HL-60/S4 treated with phorbol 12-myristate 13-acetate at 8.2 ng/mL for 4 days and 3 days (cell line): ENCODE results near the gene B4GAT1.
"Not testable (repeated sequence)": the region's sequence is repeated elsewhere in the genome, so short reads cannot be mapped to it uniquely, and the experiment has no call there.

Experiments
- in situ Hi-C: fragments of 300-500 bp; cut with MboI; formaldehyde crosslinking; loops from 2 replicates; pipeline ENCODE4 v1.15.0; 2022; ENCODE audit warnings: low sequenced_read_pairs

Gene B4GAT1

DNA sequence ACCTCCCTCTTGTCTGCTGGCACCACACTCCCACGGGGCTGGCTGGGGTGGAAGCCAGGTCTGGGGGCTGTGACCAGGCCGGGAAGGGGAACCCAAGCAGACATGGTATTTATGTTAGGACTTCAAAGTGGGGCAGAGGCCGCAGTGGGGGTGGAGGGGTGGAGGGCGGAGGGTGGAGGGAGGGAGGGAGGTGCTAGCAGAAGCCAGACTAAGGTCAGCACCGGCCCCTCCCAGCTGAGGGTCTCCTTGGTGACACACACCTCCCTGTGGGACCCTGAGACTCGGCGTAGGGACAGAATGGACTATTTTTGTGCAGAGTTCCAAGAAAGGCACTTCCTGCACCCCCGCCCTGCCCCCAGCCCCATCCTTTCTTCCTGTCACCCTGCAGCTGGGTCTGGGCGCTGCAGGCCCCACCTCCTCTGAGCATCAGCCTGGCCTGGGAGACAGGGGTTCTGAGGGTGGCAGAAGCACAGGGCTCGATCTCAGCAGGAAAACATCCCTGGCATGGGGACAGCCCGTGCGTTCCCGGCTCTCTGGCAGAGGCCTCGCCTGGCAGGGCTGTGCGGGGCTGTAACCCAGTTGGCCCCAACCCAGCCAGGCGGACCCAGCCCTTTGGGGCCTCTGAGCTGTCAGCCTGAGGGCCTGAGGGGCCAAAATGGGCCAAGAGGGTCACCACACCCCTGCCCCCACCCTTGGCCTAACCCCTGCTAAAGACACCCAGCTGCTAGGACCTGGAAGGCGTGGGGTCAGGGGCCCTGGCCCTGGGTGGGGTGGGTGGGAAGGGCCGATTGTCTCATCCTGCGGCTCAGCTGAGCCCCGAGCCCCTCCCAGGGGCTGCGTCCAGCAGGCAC is 20.9 kb downstream of the B4GAT1 start:
- in situ Hi-C loops, result no loop called here

DNA sequence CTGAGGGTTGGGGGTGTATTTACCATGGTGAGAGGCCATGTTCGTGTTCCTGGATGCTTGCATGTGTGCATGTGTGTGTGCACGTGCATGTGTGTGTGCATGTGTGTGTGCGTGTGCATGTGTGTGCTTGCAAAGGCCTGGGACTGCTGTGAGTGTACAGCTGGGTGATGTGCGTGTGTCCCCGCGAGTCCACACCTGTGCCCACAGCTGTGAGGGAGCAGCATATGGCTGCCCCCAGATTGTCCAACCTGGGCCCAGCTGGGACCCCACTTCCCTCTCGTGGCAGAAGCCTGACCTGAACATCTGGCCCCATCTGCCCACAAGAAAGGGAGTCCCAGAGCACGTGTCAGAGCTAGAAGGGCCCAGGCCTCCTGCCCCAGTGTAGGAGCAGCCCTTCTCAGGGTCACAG is 22.2 kb downstream of the B4GAT1 start:
- in situ Hi-C loops, result no loop called here

DNA sequence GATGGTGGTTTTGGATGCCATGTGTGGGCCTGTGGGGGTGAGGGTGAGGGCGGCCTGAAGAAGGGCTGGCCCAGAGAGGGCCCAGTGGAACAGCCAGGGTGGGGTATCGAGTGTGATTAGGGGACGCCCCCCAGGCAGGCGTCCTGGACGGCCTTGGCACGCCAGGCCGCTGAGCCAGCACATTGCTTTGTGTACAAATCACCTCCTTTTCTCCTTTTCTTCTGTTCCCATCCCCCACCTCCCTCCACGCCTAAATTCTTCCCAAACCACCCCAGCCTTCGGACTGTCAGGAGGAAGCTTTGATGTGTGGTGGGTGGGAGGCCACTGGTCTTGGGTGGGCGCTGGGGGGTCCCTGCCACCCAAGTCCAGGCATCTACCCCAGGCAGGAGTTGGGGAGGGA is 22.8 kb downstream of the B4GAT1 start:
- in situ Hi-C loops, result no loop called here

DNA sequence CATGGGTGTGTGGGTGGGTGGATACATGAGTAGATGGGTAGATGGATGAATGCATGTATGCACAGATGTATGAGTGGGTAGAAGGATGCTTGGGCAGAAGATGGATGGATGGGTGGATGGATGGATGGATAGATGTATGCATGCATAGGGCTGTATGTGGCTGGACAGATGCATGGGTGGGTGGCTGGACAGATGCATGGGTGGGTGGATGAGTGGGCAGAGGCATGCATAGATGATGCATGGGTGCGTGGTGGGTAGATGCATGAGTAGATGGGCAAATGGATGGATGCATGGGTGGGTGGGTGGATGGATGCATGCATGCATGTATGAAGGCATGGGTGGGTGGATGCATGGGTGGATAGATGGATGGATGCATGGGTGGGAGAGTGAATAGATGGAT is 23.7 kb downstream of the B4GAT1 start:
- in situ Hi-C loops, result no loop called here

DNA sequence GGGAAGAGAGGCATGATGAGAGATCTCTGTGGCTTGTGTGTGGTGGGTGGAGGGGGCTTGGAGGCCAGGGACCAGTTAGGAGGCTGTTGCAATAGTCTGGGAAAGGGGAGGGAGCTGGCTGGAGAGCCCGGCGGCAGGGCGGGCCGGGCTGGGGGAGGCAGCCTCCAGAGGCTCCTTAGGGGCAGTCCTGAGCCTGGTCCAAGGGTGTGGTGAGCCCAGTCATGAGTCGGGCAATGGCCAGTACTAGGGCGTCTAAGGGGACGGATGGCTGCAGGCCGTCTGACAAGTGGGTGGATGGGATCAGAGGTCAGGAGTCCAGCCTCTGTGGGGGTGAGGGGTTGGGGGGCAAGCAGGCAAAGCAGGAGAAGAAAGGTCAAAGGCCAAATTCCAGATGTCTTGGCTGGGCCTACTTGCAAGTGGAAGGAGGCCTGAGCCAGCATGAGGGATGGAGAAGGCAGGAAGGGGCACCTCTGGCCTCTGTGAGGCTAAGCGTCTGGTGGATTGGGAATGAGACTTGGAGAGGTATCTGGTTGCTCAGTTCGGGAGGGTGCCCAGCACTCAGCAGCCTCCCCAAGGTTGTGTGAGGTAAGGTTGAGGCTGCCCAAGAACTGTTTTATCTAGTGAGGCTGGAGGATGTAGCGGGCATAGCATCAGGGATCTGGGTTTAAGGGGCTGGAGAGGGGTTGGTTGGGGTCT is 24.5 kb downstream of the B4GAT1 start:
- in situ Hi-C loops, result no loop called here

DNA sequence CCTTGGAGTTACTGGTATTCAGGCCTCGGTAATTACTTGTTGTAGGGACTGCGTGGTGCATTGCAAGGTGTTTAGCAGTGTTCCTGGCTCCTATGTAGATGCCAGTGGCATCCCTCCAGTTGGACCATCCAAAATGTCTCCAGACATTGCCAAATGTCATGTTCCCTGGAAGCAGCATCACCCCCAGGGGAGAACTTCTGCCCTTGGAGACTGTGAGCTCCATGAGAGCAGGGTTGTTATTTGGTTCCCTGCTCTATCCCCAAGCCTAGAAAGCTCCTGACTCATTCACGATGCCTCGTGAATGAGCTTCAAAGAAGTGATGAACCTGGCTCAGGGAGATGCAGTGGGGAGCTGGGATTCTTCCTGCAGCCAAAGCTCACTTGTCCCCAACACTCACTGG is 25.8 kb downstream of the B4GAT1 start:
- in situ Hi-C loops, result no loop called here

DNA sequence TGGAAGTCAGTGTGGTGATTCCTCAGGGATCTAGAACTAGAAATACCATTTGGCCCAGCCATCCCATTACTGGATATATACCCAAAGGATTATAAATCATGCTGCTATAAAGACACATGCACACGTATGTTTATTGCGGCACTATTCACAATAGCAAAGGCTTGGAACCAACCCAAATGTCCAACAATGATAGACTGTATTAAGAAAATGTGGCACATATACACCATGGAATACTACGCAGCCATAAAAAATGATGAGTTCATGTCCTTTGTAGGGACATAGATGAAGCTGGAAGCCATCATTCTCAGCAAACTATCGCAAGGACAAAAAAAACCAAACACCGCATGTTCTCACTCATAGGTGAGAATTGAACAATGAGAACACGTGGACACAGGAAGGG is 26.7 kb downstream of the B4GAT1 start:
- in situ Hi-C loops, result not testable (repeated sequence)

DNA sequence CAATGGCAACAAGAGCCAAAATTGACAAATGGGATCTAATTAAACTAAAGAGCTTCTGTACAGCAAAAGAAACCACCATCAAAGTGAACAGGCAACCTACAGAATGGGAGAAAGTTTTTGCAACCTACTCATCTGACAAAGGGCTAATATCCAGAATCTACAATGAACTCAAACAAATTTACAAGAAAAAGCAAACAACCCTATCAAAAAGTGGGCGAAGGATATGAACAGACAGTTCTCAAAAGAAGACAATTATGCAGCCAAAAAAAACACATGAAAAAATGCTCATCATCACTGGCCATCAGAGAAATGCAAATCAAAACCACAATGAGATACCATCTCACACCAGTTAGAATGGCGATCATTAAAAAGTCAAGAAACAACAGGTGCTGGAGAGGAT is 27.1 kb downstream of the B4GAT1 start:
- in situ Hi-C loops, result not testable (repeated sequence)

DNA sequence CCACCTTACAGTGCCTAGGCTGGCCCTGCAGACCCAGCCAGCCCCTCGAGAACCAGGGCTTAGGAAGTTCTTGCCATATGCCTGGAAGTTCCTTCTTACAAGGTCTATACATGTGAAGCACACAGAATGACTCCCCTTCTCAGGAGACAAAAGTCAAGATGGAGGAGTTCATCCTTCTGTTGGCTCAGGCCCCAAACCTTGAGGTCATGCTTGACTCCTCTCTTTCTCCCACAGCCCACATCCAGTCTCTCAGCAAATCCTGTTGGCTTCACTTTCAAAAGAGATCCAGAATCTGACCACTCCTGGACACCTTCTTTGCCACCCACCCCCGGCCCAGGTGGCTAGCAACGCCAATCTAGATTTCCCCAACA is 28.8 kb downstream of the B4GAT1 start:
- in situ Hi-C loops, result no loop called here

DNA sequence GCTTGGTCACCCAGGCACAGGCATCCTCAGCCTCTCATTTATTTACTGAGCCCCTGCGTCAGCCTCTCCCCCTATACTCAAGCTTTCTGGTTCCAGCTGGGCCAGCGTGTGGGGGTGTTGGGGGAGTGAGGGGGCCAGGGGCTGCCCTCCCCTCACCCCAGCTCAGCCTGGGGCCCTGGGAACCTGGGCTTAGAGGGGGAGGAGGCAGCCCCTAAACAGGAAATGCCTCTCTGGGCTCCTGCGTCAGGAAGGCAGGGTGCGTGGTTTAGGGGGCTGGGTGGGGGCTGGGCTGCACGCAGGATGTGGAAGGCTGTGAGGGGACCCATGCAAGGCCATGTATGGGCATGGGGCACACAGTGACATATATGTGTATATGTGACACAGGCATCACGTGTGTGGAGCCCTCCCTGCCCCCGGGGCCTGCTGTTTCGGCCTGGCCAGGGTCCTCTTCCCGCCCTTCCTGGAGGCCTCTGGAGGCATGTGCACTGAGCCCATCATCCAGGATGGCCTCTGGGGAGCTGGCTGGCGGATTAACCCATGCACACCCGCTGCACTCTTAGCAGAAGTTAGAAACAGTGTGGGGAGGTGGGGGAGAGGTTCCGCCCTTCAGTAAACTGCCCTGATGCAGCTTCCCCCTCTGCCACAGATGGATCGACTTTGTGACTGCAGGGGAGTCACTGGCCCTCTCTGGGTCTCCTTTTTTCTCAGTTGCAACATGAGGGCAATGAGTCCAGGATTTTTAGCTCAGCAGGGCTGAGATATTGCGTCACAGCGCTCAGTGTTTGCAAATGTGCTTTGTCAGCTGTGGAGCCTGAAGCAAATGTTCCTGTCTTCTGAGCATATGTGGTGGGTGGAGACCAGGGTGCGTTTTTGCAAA is 29.5 kb downstream of the B4GAT1 start:
- in situ Hi-C loops, result no loop called here

DNA sequence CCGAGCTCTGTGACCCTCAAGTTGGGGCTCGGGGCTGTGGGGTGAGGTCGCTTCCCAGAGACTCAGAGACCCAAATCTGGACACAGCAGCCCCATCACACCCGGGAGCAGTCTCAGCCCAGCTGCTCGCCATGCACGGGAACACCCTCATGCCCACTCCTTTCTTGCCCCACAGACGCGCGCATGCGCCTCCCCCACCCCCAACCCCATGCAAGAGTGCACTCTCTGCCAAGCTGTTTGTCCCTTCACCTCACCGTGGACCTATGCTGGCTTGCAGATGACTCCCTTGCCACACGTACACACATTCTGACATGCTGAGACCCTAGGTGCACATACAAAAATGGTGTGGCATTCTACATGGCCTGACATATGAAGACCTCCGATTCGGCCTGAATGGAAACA is 30.1 kb downstream of the B4GAT1 start:
- in situ Hi-C loops, result no loop called here

DNA sequence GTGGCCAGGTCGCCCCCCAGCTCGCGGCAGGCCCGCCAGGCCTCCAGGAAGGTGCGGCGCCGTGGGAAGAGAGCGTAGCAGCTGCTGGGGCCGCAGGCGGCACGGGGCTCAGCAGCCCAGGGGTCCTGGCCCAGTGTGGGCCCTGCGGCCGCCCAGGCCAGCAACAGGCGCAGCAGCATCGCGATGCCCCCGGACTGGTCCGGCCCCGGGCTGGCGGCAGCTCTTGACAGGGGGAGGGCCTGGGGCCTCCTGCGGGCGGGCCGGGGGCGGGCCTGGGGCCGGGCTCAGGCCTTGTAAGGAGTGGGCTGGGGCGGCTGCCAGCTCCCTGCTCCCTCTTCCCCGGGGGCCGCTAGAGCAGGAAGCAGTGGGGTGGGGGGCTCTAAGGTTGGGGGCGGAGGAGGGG is 30.6 kb downstream of the B4GAT1 start, which contains the start of gene CD248:
Gene CD248 (minus strand): TSS at position 196 of the 403 bp plus-strand sequence. CDS start 17 bp downstream, at position 179.
- in situ Hi-C loops, result no loop called here

DNA sequence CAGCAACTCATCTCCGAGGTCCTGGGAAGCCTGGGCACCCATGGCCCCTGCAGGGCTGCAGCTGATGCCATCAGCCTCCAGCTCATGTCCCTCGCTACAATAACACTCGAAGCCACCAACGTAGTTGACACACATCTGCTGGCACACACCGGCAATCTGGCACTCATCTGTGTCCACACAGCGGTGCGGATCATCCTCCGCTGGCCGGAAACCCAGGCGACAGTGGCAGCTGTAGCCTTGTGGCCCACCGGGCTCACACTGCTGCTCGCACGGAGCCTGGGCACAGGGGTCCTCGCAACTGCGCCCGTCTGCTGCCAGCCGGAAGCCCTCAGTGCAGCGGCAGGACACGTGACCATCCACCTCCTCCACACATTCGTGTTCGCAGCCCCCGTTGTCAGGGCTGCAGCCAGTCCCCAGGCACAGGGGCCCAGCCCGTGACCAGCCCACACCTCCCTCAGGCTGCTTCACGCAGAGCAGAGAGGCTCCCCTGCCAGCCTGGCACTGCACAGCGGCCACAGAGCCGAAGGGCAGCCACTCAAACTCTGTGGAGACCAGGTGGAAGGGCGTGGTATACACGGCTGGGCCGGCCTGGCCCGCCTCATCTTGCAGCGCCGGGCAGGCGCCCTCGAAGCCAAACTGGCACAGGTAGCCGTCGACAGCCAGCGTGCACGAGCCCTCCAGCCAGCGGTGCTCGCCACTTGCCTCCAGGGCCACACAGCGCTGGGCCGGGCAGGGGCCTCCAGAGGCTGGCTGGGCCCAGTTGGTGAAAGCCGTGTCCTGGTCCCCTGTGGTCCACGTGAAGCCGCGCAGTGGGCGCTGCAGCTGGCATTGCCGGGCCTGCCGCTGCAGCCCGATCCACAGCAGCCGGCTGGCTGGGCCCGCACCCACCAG is 31.3 kb downstream of the B4GAT1 start:
- in situ Hi-C loops, result no loop called here

DNA sequence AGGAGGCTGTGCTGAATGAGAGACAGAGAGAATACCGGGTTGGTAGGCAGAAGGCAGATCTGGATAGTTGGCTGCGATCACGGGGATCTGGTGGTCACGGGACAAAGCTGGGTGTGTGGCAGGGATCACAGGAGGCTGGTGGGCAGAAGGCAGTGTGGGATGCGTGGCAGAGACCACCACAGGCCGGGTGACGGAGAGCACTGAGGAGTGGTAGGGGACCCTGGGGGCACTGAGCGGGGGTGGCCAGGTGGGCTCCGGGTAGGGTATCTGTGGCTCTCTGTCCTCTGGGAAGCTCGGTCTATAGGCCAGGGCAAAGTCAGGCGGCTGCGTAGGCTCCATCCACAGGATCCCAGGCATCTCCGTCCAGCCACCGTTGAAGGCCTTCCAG is 31.9 kb downstream of the B4GAT1 start:
- in situ Hi-C loops, result no loop called here

DNA sequence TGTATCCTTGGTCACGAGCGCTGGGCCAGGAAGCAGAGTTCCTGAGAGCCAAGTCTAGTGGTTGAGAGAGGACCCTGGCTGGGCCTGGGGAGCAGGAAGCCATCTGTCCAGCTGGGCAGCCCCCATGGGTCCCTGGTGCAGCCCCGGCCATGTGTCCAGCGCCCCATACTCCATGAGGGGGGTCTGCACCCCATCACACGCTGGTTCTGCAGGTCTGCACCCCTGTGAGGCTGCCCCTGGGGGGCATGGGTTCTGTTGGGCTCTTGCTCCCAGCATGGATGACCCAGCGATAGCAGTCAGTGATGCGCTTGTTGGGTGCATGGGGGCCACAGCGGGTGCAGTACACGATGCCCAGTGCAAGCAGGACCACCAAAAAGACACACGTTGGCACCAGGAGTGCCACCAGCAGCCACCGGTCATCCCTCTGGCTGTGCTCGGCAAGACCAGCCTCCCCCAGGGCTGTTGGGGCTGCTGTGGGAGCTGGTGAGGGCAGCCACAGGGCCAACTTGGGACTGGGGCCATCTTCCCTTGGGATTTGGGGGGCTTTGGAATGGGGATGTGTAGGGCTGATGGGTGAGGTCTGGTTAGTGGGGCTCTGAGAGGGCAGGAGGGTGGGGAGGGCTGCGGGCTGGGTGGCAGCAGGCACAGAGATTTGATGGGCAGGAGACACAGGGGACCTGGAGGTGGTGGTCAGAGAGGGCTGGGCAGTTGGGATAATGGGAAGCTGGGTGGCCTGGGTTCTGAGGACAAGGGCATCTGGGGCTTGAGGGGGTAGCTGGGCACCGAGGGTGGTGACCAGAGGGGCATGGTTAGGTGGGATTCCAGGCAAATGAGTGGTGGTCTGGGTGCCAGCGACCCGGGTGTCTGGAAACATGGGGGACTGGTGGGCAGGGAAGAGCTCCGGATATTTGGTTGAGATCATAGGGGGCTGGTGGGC is 32.6 kb downstream of the B4GAT1 start:
- in situ Hi-C loops, result no loop called here

DNA sequence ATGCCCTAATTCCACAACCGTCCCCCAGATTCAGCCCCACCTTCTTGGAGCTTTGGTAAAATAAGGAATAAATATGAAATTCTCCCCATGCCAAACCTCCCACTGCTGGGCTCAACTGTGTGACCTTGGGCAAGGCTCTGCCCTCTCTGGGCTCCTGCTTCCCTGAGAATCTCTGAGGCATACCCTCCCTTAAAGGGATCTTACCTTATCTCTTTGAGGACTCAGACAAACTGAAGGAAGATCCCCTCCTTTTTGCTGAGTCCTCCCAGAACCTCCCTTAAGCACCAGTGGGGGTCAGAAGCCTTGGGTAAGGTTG is 33.3 kb downstream of the B4GAT1 start:
- in situ Hi-C loops, result no loop called here

DNA sequence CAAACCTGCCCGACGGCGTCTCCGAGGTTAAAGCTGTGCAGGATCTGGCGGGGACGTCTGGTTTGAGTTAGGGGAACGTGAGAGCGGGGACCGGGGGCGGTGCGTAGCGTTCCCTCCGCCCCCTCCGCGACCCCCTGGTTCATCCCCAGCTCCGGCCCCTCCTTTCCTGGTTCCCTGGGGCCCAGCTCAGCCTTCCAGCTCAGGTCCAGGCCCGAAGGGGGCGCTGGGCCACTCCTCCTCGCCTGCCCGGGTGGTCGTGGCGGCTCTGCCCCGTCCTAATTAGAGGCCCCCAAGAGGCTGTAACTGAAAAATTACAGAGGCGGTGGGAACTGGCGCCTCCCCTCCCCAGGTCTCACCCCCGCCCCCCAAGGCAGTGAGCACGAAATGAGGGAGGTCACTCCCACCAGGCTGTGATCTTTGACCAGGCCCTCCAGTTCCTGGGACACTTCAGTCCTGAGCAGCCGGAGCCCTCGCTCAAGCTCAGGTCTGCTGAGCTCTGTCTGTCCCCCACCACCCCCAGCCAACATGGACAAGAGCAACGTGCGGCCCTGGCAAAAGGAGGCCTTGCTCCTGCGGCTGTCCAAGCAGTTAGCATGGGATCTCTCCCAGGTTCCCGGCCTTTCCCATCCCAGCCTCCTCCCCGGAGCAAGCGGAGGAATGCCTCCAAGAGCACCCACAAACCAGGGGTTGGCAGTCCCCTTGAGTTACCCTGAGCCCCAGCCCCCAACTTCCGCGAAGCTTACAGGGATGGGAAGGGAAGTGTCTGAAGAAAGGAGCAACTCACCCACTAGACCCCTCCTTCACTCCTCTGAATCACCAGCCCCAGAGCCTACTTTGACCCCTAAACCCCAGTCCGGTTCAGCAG is 33.9 kb downstream of the B4GAT1 start:
- in situ Hi-C loops, result no loop called here

DNA sequence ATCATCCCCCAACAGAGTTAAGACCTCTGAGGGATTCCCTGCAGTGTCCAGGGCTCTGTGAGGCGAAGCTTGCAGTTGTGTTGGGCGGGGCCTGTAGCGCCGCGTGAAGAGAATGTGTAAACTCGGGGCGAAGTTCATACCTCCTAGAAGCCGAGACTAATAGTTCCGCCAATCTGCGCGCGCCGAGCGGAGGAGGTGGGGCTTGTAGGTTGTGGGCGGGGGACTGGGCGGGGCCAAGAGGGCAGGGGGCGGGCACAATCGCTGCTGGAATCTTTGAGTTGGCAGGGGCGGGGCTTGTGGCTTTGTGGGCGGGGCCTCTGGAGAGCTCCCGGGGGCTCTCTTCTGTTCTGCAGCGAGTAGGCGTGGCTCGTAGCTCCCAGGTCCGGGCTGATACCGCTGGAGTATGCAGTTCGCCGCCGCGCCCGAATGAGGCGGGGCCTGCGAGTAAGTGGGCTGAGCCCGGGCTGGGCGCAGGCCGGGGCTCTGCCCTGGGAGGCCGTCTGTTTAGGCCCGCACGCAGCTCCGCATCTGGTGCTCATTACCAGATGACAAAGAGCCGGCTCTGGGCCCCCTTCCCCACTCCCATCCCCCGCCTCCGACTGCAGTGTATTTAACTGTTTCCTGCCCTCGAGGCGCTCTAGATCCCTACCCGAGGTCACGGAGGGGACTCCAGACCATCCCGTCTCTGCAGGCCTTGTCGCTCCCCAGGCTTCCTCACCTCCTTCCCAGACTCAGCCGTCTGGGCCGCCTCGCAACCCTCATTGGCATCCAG is 34.7 kb downstream of the B4GAT1 start:
- in situ Hi-C loops, result no loop called here
